Measurements from ENCODE around the gene PTGER1.

DNA sequence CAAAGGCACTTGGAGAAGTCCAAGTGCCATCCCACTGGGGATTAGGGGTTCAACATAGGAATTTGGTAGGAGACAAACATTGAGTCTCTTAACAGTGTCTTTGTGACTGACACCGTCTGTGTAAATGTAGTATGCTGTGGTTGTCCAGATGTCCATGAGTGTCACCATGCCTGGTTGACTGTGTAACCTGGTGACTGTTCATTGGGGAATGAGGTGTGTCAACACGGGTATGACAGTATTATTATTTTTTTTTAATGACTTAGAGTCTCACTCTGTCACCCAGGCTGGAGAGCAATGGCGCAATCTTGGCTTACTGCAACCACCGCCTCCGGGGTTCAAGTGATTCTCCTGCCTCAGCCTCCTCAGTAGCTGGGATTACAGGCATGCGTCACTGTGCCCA is 25.8 kb downstream of the PTGER1 start:
- TF ChIP-seq, protein P1, sequence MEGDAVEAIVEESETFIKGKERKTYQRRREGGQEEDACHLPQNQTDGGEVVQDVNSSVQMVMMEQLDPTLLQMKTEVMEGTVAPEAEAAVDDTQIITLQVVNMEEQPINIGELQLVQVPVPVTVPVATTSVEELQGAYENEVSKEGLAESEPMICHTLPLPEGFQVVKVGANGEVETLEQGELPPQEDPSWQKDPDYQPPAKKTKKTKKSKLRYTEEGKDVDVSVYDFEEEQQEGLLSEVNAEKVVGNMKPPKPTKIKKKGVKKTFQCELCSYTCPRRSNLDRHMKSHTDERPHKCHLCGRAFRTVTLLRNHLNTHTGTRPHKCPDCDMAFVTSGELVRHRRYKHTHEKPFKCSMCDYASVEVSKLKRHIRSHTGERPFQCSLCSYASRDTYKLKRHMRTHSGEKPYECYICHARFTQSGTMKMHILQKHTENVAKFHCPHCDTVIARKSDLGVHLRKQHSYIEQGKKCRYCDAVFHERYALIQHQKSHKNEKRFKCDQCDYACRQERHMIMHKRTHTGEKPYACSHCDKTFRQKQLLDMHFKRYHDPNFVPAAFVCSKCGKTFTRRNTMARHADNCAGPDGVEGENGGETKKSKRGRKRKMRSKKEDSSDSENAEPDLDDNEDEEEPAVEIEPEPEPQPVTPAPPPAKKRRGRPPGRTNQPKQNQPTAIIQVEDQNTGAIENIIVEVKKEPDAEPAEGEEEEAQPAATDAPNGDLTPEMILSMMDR (conservative IDR thresholded peaks at IDR 0.05; ENCODE audit: low read length), result no peak
- no peak for TF ChIP-seq EZH2phosphoT487 (IDR thresholded peaks at IDR 0.05; ENCODE audit: borderline replicate concordance, low read depth, low read length)
